Measurements from ENCODE around the gene LATS2. TPM values are rescaled to one million over a fixed set of nuclear protein-coding genes. Genes with fewer than 3 reads are reported as not detected.

LATS2 gene
- total and polyA plus RNA-seq, 2 of the 8 experiments (the other 6 are each of a cell fraction or from before 2014, with no cell fraction given): 8.3 to 26.2 TPM

DNA sequence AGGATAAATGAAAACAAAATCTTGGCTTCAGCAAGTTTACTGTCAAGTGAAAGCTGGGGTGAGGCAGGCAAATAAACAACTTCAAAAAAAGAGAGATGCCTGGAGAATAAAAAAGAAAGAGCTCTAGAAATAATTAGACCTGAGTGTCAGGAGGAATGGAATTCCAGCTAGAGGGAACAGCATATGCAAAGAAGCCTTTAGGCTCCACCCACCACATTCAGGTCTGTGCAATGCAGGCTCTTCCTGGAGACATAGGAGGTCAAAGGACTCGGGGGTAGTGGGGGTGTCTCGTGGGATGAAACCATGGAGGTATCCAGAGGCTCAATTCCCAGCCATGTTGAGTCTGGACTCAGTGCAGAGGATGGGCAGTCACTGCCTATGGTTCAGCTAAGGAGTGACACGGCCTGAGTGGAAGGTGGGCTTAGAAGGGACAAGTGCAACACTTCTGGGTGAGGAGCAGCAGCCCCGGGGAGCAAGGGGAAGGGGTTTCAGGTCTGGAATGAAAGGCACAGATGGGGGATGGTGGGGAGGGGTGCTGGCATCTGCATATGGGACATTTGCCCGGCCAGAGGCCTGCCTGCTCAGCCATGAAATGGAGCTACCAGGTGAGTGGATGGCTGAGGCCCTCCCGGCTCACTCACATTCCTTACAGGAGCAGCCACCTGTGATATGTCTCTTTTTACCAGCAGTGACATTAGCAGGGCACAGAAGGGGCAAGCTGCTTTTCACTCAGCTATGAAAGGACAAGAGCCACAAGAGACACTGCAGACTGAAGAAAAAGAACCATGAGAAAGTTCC lies 12.3 kb downstream of the LATS2 start:
- peak overlapping the region; percentile 84; the same call in 1 of the 2 replicates for H2AK5ac ChIP-seq (ENCODE audit: low read depth, low read length)
- no peak overlapping the region for H4K5ac ChIP-seq (ENCODE audit: insufficient read length, low read depth, low read length)
- H3K18ac ChIP-seq (ENCODE audit: extremely low read depth, low read length): peak overlapping the region; percentile 55; the same call in 1 of the 2 replicates
- no peak overlapping the region for H3K23ac ChIP-seq (ENCODE audit: insufficient read length)
- no peak overlapping the region for H2AFZ ChIP-seq (ENCODE audit: low read length)
- peaks cover 0 to 27% (median 5%) of the 10 kb centered on the region in 4 experiments; a peak in 6 of 8 replicates for H3K36me3 ChIP-seq (ENCODE audit: control insufficient read depth in 2 of 4, insufficient read depth in 4 of 4, low read length in 3 of 4)
- peaks cover 5 to 11% (median 6%) of the 10 kb centered on the region in 4 experiments; a peak in 6 of 7 replicates for H3K4me1 ChIP-seq (replicated peaks in 1 of 4; ENCODE audit: control insufficient read depth in 3 of 4, insufficient read depth in 4 of 4, low read length in 3 of 4)
- no peak overlapping the region for H2BK120ac ChIP-seq (replicated peaks; ENCODE audit: low read depth, low read length)
- peak overlapping the region; percentile 35 to 40; a peak in 3 of 4 replicates for H3K4me2 ChIP-seq (ENCODE audit: insufficient read depth in 1 of 2, low read depth in 2 of 2, low read length in 2 of 2)
- H3K79me2 ChIP-seq (ENCODE audit: control insufficient read depth in 1 of 2, insufficient read depth in 2 of 2, low read length in 2 of 2): peaks cover 30 to 99% of the 10 kb centered on the region in 2 experiments
- H3K4me3 ChIP-seq (ENCODE audit: extremely low read depth in 1 of 4, insufficient read depth in 2 of 4, low read depth in 3 of 4, low read length in 4 of 4): no peak overlapping the region
- no peak overlapping the region for H3K4ac ChIP-seq (replicated peaks; ENCODE audit: insufficient read length, low read depth, low read length)
- peak overlapping the region; percentile 85; the same call in 1 of the 2 replicates for H2BK12ac ChIP-seq (ENCODE audit: low read depth, low read length)
- CTCF ChIA-PET (ENCODE audit: partially characterized antibody): interaction anchor here (0.6 to 1.4 kb wide), 6 partner anchors 10 to 238 kb away, joined by 3 to 5 read pairs (median 3); no protein-coding TSS in a partner anchor
- FAIRE-seq (no peak), DNase-seq (ENCODE audit: low read depth in 1 of 2, low spot score in 2 of 2) (peak in 1 of 2 experiments; percentile 50)
- peaks cover 18 to 22% of the 10 kb centered on the region in 2 experiments for H4K20me1 ChIP-seq (replicated peaks in 1 of 2; ENCODE audit: control insufficient read depth in 1 of 2, insufficient read depth in 2 of 2, low read length in 2 of 2)
- no peak overlapping the region for H3K9ac ChIP-seq (replicated peaks in 1 of 4; ENCODE audit: extremely low read depth in 1 of 4, low read depth in 3 of 4, low read length in 3 of 4)
- H2BK15ac ChIP-seq (ENCODE audit: low read length): peak overlapping the region; percentile 25; the same call in 1 of the 2 replicates
- H3K23me2 ChIP-seq (ENCODE audit: low read depth, low read length): no peaks in the 10 kb centered on the region
- H4K8ac ChIP-seq (ENCODE audit: extremely low read depth, insufficient read depth, low read length): peak overlapping the region; percentile 62; the same call in 1 of the 2 replicates
- POLR2A ChIA-PET (ENCODE audit: partially characterized antibody): interaction anchor here (0.6 to 4.6 kb wide), 12 partner anchors 9 to 127 kb away, joined by 3 to 29 read pairs (median 3); partner anchors contain the start of genes LATS2, MRPL57 and SKA3
- TF ChIP-seq TEAD4 (IDR thresholded peaks at IDR 0.05; ENCODE audit: low read depth, low read length): peak; percentile 54
- TF ChIP-seq SIN3A (conservative IDR thresholded peaks at IDR 0.05 in 1 of 2, IDR thresholded peaks at IDR 0.05 in 1 of 2; ENCODE audit: low read depth in 1 of 2, low read length in 2 of 2): no peak
- H3K79me1 ChIP-seq (ENCODE audit: low read depth, low read length): peaks cover 18% of the 10 kb centered on the region
- peak overlapping the region; percentile 82; the same call in 1 of the 2 replicates for H2BK5ac ChIP-seq (ENCODE audit: low read depth, low read length)
- H3K27ac ChIP-seq (ENCODE audit: low read depth, low read length): 0 out of 2 replicates have a peak overlapping the region, but pooled peaks have one; percentile 34
- no peaks in the 10 kb centered on the region for H3K27me3 ChIP-seq (replicated peaks in 1 of 4; ENCODE audit: control insufficient read depth in 3 of 4, extremely low read depth in 1 of 4, insufficient read depth in 3 of 4, low read length in 3 of 4)
- no peak overlapping the region for H3K56ac ChIP-seq (replicated peaks; ENCODE audit: insufficient read length, low read depth, low read length)
- H3K9me3 ChIP-seq (ENCODE audit: insufficient read depth in 2 of 2, low read depth in 1 of 2, low read length in 1 of 2): no peaks in the 10 kb centered on the region
- no peak overlapping the region for H3K14ac ChIP-seq (ENCODE audit: insufficient read length)
- no peak overlapping the region for H2BK20ac ChIP-seq (ENCODE audit: low read length)
- 77% methylated on average over 6 of the region's 6 CpGs; no CpG with 5 or more reads in 1 of the 2 experiments for WGBS, 2 experiments (ENCODE audit: extremely low coverage in 1 of 2, insufficient coverage in 1 of 2, insufficient read length in 1 of 2, insufficient replicate concordance in 2 of 2, low coverage in 1 of 2, low lambda C conversion rate in 2 of 2, missing lambda C conversion rate in 1 of 2)
- no peak overlapping the region for H4K91ac ChIP-seq (replicated peaks; ENCODE audit: insufficient read length, low read length)
